OCI-M2 (cell line): ENCODE data around the gene PSG1.
"Not testable (repeated sequence)": the region's sequence is repeated elsewhere in the genome, so short reads cannot be mapped to it uniquely, and the experiment has no call there.

Source experiments
- DNase-seq: peaks from one replicate; lab custom pipeline; 2025; ENCODE audit not compliant: unreplicated experiment; lab: John Stamatoyannopoulos, UW

The PSG1 gene

GRCh38 chr19:42831221-42832019 lies 48.1 kb downstream of the PSG1 start:
- DNase-seq: no peak

- not testable (repeated sequence) for DNase-seq
These were observed 58.1 kb downstream of the PSG1 start for GRCh38 chr19:42821306-42821977.

- DNase-seq: not testable (repeated sequence)
These were observed 59.4 kb downstream of the PSG1 start for GRCh38 chr19:42819960-42820650.

- DNase-seq: no peak
These were observed 62.6 kb downstream of the PSG1 start for GRCh38 chr19:42816894-42817293.
